Lower leg skin (tissue), 4 donors: ENCODE data around the gene LRCOL1. TPM values are rescaled to one million over a fixed set of nuclear protein-coding genes. Genes with fewer than 3 reads are reported as not detected.

Experiments used
- DNase-seq, 2 donors: peaks; one replicate each; pipeline ENCODE4 v3.0.0-alpha.2; 2019; ENCODE audit warnings: low spot score in 2 of 2
- H3K4me3 ChIP-seq: fragments of 200-600 bp; sonication (generic); 2 replicates; pipeline ENCODE4 v1.5.1; 2017; ENCODE audit warnings: mild to moderate bottlenecking, low read depth; ENCODE audit not compliant: poor library complexity, severe bottlenecking
- POLR2A ChIP-seq, 2 donors: fragments of 450-650 bp; IDR thresholded peaks; one replicate each; pipeline ENCODE4 v1.6.1; 2016 to 2017; ENCODE audit warnings: antibody characterized with exemption in 2 of 2, mild to moderate bottlenecking in 1 of 2, moderate library complexity in 1 of 2
- WGBS, 2 donors: methylation state at CpG; one replicate each; pipeline ENCODE4 v1.1.5; 2018; 5-methylcytosine and 5-hydroxymethylcytosine counted together
- intact Hi-C: fragments of 100-400 bp; cut with DNase I; formaldehyde crosslinking; loops from one replicate; pipeline ENCODE4 v1.15.0; 2023; ENCODE audit warnings: low total_unique reads
- total RNA-seq, 4 donors: library from RNA; depleted of rRNA; stranded (reverse); fragments of >200 nt; gene quantifications; one replicate each; pipeline ENCODE4 v1.1.0, GENCODE V29; 2016
- TF ChIP-seq, protein P1 (sequence below), 3 donors: fragments of 450-650 bp; IDR thresholded peaks; one replicate each; pipeline ENCODE4 v1.5.1; 2016; ENCODE audit warnings: antibody characterized with exemption in 3 of 3, mild to moderate bottlenecking in 3 of 3, moderate library complexity in 2 of 3

LRCOL1 gene
- total RNA-seq, 4 donors from 2014 or later, result not detected

DNA sequence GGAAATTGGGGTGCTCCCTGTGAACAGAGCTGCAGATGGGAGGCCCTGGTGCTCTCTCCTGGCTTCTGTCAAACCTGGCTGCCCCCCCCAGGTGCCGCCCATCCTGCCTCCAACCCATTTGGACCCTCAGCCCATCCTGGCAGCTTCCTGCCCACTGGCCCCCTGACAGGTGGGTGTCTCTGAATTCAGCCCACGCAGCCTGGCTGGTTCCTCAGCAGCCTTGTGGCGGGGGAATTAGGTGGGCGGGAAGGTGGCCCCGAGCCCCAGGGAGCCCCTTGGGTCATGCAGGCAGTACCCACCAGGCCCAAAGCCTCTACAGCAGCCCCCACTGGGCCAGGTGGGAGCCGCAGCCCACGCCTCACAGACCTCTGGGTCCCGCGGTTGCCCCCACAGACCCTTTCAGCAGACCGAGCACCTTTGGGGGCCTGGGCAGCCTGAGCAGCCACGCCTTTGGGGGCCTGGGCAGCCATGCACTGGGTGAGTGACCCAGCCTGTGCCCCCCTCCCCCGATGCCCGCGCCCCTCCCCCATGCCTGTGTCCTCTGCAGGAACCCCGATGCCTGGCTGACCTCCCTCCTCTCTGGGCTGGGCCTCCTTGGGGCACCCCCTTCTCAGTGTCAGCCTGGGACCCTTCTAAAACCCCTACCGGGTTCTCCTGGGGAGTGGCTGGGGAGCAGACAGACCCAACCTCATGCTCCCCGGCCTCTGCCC is 28.9 kb downstream of the LRCOL1 start:
- intact Hi-C loops, result no loop called here
- WGBS, 2 donors, result 86 to 87% methylated on average over 12 to 16 of the region's 17 CpGs
- H3K4me3 ChIP-seq, result no peak overlapping the region
- no peak for DNase-seq
- TF ChIP-seq POLR2A (IDR thresholded peaks at IDR 0.05), result no peak
- TF ChIP-seq, protein P1, sequence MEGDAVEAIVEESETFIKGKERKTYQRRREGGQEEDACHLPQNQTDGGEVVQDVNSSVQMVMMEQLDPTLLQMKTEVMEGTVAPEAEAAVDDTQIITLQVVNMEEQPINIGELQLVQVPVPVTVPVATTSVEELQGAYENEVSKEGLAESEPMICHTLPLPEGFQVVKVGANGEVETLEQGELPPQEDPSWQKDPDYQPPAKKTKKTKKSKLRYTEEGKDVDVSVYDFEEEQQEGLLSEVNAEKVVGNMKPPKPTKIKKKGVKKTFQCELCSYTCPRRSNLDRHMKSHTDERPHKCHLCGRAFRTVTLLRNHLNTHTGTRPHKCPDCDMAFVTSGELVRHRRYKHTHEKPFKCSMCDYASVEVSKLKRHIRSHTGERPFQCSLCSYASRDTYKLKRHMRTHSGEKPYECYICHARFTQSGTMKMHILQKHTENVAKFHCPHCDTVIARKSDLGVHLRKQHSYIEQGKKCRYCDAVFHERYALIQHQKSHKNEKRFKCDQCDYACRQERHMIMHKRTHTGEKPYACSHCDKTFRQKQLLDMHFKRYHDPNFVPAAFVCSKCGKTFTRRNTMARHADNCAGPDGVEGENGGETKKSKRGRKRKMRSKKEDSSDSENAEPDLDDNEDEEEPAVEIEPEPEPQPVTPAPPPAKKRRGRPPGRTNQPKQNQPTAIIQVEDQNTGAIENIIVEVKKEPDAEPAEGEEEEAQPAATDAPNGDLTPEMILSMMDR (IDR thresholded peaks at IDR 0.05), result no peak

DNA sequence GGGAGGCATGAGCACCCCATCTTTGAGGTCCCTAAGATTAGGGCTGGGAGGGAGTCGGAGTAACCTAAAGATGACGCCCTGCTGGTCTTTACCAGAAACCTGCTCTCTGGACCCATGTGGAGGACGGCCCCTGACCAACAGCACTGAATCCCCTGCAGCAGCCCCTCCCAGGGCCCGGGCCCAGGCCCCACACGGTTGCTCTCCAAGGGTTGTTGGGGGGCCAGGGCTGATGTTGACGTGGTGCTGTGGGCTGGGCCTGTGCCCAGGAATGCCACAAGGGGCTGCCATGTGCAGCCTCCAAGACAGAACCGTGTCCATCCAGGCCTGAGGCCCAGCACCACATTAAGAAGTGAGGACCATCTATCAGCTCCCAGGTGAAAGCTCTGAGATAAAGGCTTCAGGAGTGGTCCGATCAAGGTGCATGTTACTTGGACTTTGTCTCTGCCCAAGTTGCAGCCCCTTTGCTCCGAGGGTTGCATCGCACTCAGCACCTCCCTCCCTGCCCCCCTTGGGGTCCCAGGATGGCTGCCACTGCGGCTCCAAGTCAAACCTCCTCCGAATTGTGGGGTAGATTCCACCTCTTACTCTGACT is 29.6 kb downstream of the LRCOL1 start:
- intact Hi-C loops, result no loop called here
- 93 to 98% methylated on average over 11 to 12 of the region's 12 CpGs for WGBS, 2 donors
- TF ChIP-seq, protein P1 (IDR thresholded peaks at IDR 0.05), result no peak
- no peak for TF ChIP-seq POLR2A (IDR thresholded peaks at IDR 0.05)
- no peak overlapping the region for H3K4me3 ChIP-seq
- no peak for DNase-seq

- no peak overlapping the region for H3K4me3 ChIP-seq
- DNase-seq, result no peak
- intact Hi-C loops, result no loop called here
- TF ChIP-seq, protein P1 (IDR thresholded peaks at IDR 0.05), result no peak
- TF ChIP-seq POLR2A (IDR thresholded peaks at IDR 0.05), result no peak
- 54 to 63% methylated on average over 12 of the region's 12 CpGs for WGBS, 2 donors
These were observed 30.6 kb downstream of the LRCOL1 start for GRCh38 chr12:132579744-132580143.

DNA sequence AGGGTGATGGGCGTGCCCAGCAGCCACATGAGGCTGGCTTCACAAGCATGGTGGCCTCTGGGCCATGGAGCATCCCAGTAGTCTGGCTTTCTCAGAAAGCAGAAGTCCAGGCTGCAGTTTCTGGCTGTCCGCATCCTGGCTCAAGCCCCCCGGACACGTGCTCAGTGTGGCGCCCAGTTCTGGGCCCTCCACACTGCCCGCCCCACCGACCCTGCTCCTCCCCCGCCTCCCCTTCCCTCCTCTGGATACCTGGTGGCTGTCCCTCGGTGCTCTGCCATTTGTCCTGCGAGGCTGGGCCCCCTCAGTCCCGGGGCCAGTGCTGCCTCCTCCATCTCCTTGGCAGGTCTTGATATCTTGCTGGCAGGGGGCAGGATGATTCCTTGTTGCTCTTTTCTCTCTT is 31.6 kb downstream of the LRCOL1 start:
- no peak for TF ChIP-seq POLR2A (IDR thresholded peaks at IDR 0.05)
- TF ChIP-seq, protein P1 (IDR thresholded peaks at IDR 0.05), result no peak
- intact Hi-C loops, result no loop called here
- WGBS, 2 donors, result 77 to 79% methylated on average over 11 of the region's 11 CpGs
- H3K4me3 ChIP-seq, result no peak overlapping the region
- DNase-seq, result no peak

DNA sequence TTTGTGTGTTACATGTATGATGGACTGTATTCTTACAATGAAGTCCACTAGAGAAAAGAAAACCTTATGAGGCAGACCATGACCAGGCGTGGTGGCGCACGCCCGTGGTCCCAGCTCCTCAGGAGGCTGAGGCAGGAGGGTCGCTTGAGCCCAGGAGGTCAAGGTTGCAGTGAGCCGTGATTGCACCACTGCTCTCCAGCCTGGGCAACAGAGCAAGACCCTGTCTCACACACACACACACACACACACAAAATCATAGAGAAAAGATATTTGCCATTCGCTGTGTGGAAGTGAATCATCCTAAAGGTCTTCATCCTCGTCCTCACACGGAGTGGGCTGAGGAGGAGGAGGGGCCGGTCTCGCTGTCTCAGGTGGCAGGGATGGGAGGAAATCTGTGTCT is 32.3 kb downstream of the LRCOL1 start:
- TF ChIP-seq POLR2A (IDR thresholded peaks at IDR 0.05), result no peak
- TF ChIP-seq, protein P1 (IDR thresholded peaks at IDR 0.05), result no peak

More for the DNA sequence above, 32.3 kb downstream of the LRCOL1 start:
- intact Hi-C loops, result no loop called here
- DNase-seq, result no peak
- no peak overlapping the region for H3K4me3 ChIP-seq
- 86% methylated on average over 10 to 11 of the region's 11 CpGs for WGBS, 2 donors
